Spleen (tissue), 7 donors: Measurements from ENCODE around the gene ARHGEF26.

ENCODE experiments used
- POLR2A ChIP-seq, 3 donors: fragments of 450-650 bp; IDR thresholded peaks; one replicate each; pipeline ENCODE4 v1.5.1; 2017; ENCODE audit warnings: antibody characterized with exemption in 3 of 3, mild to moderate bottlenecking in 1 of 3
- TF ChIP-seq, protein P1 (sequence below), 11 experiments: fragments of 200-600 bp in 7 of 11; fragments of 450-650 bp in 4 of 11; sonication (generic) in 4 of 11; IDR thresholded peaks in 8 of 11; conservative IDR thresholded peaks in 3 of 11; 1 replicate in 7 of 11; 2 replicates in 4 of 11; pipeline versions ENCODE4 v1.4.0 to v1.8.0; 2016 to 2021; ENCODE audit warnings: antibody characterized with exemption in 11 of 11, inconsistent platforms in 4 of 11, mild to moderate bottlenecking in 1 of 11
- donor health status: DM: no; HTN: no; CAD: no; lungs with moderate emphysema.
- donor health status: DM: no; HTN: no; CAD: no.
- donor health status: DM: no; HTN: no; CAD: no.

DNA sequence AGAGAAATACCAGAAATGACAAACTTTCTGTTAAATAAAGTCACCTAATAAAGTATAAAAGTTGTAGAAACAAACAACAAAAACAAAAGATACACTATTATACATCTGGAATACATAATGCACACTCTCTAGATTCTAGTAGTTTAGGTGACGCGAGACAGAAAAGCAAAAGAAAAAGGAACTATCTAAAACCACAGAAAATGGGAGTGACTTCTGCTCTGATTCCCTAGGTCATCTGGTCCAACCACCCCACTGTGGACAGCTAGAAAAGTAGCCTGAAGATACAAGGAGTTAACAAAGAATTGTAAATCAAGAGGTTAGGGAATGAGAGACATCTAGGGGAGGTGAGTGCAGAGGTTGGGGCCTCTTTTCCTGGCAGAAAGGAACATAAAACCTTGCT, 164.0 kb downstream of the ARHGEF26 start:
- TF ChIP-seq, protein P1, sequence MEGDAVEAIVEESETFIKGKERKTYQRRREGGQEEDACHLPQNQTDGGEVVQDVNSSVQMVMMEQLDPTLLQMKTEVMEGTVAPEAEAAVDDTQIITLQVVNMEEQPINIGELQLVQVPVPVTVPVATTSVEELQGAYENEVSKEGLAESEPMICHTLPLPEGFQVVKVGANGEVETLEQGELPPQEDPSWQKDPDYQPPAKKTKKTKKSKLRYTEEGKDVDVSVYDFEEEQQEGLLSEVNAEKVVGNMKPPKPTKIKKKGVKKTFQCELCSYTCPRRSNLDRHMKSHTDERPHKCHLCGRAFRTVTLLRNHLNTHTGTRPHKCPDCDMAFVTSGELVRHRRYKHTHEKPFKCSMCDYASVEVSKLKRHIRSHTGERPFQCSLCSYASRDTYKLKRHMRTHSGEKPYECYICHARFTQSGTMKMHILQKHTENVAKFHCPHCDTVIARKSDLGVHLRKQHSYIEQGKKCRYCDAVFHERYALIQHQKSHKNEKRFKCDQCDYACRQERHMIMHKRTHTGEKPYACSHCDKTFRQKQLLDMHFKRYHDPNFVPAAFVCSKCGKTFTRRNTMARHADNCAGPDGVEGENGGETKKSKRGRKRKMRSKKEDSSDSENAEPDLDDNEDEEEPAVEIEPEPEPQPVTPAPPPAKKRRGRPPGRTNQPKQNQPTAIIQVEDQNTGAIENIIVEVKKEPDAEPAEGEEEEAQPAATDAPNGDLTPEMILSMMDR (IDR thresholded peaks at IDR 0.05 in 8 of 11, conservative IDR thresholded peaks at IDR 0.05 in 3 of 11), result no peak
- TF ChIP-seq POLR2A (IDR thresholded peaks at IDR 0.05), result no peak
